CD4-positive, alpha-beta T cell treated with Interleukin-15 for 1 hour (primary cell): ENCODE measurements around the gene SLC44A4.
"Not testable (repeated sequence)": the region's sequence is repeated elsewhere in the genome, so short reads cannot be mapped to it uniquely, and the experiment has no call there.

Source experiments
- DNase-seq: peaks from one replicate; pipeline ENCODE4 v3.0.0-alpha.2; 2020

SLC44A4 gene

DNA sequence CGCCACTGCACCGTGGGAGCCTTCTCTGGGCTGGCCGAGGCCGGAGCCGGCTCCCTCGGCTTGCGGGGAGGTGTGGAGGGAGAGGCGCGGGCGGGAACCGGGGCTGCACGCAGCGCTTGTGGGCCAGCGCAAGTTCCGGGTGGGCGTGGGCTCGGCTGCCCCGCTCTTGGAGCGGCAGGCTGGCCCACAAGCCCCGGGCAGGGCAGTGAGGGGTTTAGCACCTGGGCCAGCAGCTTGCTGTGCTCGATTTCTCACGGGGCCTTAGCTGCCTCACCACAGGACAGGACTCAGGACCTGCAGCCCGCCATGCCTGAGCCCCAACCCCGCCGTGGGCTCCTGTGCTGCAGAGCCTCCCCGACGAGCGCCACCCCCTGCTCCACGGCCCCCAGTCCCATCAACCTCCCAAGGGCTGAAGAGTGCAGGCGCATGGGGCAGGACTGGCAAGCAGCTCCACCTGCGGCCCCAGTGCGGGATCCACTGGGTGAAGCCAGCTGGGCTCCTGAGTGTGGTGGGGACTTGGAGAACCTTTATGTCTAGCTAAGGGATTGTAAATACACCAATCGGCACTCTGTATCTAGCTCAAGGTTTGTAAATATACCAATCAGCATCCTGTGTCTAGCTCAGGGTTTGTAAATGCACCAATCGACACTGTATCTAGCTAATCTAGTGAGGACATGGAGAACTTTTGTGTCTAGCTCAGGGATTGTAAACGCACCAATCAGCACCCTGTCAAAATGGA lies 26.6 kb downstream of the SLC44A4 start:
- not testable (repeated sequence) for DNase-seq

DNA sequence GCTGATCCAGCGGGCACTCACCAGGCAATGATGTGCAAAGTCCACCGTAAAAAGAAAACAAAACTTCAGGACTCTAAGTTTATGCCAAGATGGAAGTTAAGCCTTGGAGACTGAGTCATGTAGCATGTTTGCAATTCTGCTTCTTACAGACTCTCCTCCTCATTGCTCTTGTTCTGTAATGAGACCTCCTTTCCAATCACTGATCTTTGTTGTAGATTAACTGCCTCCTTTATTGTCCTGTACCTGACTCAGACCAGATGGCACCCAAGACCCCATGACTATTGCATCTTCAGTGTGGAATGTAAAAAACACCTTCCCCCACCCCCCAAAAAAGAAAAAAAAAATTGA lies 27.3 kb downstream of the SLC44A4 start:
- no peak for DNase-seq

DNA sequence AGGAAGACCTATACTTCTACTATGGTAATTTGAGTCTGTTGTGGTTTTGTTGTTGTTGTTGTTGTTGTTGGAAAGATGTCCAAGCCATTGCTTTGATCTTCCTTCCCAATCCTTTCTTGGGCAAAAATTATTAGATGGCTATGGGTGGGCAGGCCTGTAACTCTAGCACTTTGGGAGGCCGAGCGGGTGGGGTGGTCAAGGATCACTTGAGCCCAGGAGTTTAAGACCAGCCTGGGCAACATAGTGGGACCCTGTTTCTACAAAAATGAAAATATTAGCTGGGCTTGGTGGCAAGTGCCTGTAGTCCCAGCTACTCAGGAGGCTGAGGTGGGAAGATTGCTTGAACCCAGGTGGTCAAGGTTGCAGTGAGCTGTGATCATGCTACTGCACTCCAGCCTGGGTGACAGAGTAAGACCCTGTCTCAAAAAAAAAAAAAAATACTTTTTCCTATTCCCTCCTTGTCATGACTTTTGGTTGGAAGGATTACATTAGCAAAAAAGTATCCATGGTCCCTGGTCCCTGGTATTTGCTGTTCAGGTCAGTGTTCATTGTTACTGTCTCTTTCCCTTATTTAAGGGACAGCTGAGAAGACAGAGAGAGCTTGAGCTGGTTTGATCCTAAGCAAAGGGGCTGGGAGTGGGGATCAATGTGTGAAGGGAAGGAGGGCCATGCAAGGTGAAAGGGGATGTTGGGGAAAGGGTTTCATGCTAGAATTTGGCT lies 27.9 kb downstream of the SLC44A4 start:
- no peak for DNase-seq

DNA sequence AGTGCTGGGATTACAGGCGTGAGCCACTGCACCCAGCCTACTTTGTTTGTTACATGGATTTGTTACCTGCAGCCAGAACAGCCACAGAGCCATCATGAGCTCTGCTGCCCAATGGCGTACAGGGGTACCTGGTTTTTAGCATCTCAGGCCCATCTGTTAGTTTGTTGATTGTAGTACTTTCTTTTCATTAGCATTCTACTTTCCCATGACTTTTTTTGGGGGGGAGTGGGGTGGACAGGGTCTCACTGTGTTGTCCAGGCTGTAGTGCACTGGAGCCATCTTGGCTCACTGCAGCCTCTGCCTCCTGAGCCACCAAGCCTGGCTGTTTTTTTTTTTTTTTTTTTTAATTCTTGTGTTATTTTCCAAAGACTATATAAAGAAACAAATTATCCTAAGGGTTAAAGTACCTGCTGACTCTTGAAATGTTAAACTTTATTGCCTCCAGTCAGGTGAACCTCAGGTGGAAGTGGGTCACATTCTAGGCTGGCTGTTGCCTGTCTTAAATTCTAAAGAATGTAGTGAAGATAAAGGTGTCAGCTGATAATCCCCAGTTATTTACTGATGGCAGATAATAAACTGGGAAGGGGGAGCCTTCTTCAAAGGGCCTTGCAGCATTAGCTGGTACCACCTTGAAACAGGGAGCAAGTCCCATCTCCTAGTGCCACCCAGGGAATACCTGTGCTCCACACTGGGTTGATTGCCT lies 31.4 kb downstream of the SLC44A4 start:
- DNase-seq = no peak

DNA sequence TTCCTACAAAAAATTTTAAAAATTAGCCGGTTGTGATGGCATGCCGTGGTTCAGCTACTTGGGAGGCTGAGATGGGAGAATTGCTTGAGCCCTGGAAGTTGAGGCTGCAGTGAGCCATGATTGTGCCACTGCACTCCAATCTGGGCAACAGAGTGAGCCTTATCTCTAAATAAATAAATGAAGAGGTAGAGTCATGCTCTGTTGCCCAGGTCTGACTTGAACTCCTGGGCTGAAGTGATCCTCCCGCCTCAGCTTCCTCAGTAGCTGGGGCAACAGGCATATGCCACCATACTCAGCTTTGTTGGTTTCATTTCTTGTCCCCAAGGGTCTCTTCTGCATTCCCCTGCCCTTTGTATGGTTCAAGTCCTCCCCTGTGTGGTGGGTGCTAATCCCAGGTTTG lies 34.3 kb downstream of the SLC44A4 start:
- DNase-seq = no peak

DNA sequence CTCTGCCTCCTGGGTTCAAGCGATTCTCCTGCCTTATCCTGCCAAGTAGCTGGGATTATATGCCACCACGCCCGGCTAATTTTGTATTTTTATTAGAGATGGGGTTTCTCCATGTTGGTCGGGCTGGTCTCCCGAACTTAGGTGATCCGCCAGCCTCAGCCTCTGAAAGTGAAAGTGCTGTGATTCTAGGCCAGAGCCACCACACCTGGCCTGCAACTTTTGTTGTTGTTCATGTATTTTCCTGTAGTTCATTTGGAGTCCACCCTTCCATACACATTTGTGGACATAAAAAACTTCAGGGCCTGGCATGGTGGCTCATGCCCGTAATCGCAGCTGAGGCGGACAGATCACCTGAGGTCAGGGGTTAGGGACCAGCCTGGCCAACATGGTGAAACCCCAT lies 36.7 kb downstream of the SLC44A4 start:
- no peak for DNase-seq

DNA sequence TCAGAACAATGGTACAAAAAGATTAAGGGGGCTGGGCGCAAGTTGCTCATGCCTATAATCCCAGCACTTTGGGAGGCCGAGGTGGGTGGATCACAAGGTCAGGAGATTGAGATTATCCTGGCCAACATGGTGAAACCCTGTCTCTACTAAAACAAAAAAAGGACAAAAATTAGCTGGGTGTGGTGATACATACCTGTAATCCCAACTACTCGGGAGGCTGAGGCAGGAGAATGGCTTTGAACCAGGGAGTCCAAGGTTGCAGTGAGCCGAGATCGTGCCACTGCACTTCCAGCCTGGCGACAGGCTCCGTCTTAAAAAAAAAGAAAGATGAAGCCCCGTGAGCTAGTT lies 39.0 kb downstream of the SLC44A4 start:
- not testable (repeated sequence) for DNase-seq

DNA sequence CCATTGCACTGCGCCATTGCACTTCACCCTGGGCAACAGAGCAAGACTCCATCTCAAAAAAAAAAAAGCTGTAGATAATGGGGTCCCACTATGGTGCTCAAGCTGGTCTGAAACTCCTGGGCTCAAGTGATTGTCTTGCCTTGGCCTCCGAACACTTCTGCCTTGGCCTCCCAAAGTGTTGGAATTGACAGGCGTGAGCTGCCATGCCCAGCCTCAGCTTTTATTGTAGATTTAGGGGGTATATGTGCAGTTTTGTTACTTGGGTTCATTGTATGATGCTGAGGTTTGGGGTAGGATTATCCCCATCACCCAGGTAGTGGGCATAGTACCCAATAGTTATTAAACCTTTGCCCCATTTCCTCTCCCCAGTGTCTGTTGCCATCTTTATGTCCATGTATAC lies 39.8 kb downstream of the SLC44A4 start:
- no peak for DNase-seq

DNA sequence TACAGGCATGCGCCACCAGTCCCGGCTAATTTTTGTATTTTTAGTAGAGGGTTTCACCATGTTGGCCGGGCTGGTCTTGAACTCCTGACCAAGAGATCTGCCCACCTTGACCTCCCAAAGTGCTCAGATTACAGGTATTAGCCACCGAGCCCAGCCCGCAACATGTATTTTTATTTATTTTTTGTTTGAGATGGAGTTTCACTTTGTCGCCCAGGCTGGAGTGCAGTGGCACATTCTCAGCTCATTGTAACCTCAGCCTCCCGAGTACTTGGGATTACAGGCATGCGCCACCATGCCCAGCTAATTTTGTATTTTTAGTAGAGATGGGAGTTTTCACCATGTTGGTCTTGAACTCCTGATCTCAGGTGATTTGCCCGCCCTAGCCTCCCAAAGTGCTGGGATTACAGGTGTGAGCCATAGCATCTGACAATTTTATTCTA lies 40.7 kb downstream of the SLC44A4 start:
- DNase-seq = not testable (repeated sequence)

DNA sequence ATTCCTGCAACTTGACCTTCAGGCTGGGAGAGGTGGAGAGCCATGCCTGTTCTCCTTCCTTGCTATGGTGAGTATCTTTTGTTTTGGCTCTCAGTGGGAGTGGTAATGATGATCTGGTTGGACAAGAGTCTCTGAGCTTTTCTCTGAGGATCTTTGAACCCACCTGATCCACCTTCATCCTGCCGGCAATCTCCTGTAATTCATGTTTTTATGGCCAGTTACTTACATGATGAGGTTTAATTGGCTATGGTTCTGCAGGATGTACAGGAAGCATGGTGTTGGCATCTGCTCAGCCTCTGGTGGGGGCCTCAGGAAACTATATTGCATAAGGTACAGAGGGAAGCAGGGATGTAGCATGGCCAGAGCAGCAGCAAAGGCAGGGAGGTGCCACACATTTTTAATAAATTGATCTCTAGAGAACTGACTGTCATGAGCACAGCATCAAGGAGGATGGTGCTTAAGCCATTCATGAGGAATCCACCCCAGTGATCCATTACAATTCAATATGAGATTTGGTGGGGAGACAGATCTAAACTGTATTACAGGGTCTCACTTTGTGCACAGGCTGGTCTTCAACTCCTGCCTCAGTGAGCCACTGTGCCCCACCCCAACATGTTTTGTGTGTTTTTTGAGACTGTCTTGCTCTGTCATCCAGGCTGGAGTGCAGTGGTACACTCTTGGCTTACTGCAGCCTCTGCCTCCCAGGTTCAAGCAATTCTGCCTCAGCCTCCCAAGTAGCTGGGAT lies 41.3 kb downstream of the SLC44A4 start:
- no peak for DNase-seq

DNA sequence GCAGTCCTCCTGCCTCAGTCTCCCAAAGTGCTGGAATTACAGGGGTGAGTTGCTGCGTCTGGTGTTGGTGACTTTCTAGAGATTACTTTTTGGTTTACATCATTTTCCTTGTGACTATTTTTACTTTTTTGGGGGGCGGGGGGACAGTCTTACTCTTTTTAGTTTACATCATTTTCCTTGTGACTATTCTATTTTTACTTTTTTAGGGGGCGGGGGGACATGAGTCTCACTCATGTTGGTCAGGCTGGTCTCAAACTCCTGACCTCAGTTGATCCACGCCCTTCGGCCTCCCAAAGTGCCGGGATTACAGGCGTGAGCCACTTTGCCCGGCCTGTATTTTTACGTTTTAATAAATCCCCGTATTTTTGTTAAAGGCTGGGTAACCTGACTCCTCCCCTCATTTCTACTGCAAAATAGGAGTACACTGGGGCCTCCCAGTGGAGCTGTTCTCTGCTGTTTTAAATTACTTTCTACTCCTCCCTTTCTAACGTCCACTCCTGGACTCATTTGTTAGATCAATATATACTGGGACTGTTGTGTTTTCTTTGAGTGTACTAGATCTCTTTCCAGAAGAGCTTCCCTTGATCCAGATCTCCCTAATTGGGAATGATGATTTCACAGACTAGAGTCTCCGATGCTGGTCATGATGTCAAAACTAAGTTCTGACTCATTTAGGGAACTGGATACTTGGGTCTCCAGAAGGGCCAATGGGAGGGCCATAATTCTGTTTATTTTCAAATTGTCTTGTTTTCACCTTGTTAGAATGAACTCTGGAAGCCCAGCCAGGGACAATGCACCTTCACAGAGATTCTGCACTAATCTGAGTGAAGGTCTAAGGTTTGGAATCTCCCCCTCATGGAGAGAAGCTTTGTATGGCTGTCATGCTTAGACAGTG lies 42.1 kb downstream of the SLC44A4 start:
- no peak for DNase-seq

DNA sequence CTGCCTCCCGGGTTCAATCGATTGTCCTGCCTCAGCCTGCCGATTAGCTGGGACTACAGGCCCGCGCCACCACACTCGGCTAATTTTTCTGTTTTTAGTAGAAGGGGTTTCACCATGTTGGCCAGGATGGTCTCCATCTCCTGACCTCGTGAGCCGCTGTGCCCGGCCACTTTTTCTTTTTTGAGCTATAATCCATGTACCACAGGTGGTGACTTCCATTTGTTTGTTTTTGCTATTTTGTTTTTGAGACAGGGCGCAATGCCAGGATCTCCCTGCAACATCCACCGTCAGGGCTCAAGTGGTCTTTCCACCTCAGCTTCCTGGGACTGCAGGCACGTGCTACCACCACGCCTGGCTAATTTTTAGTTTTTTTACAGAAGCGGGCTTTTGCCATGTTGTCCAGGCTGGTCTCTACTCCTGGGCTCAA lies 42.7 kb downstream of the SLC44A4 start:
- DNase-seq = no peak

DNA sequence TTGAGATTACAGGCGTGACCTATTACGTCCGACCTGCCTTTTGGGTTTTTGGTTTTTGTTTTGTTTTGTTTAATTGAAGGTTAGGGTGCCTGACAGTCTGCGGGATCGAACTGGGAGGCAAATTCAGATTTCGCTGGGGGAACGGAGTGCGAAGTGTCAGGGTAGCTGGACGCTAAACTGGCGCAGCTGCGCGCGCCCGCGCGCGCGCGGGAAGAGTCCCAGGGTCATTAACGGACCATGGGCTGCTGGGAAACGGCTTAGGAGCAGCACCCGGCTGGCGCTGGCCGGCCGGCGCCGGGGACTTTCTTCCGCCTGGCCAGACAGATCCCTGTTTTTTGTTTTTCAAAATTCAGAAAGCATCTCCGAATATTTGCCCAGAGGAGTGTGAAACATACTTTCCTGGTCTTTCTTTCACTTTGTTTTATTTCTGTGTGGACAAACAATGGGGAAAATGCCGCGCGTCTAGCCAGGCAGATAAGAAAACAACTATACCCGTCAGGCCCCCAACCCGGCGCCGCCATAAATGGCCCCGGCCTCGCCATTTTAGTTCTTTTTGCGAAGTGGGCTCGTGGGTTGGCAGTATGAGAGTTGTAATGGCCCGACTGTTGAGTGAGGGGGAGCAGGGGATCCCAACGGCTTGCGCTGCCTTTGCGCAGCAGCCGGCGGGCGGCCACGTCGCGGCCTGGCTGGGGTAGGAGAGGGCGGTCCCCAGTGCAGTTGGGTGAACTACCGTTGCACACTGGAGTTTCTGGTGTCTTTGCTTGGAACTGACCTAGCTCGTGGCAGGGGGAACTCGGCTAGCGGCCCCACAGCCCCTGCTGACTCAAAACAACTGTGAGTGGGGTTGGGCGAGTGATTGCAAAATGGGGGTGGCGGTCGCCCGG lies 44.2 kb downstream of the SLC44A4 start:
- DNase-seq = peak; percentile 79

DNA sequence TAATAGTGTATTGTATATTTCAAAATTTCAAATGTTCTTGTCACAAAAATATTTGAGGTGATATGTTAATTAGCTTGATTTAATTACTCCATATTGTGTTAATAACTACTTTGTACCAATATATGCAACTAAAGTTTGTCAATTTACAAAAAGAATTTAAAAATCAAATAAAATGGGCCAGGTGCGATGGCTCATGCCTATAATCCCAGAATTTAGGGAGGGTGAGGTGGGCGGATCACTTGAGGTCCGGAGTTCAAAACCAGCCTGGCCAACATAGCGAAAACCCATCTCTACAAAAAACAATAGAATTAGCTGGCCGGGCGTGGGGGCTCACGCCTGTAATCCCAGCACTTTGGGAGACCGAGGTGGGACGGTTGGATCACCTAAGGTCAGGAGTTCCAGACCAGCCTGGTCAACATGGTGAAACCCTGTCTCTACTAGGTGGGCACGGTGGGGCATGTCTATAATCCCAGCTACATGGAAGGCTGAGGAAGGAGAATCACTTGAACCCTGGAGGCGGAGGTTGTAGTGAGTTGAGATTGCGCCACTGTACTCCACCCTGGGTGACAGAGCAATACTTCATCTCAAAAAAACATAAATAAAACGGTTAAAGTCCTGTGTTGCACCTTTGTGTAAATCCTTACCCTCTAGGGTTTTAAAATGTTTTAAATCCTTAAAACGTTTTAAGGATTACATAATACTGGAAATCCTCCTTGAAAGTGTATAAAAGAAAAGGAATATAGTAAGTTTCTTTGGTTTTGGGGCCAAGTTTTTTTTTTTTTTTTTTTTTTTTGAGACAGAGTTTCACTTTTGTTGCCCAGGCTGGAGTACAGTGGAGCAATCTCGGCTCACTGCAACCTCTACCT lies 47.2 kb downstream of the SLC44A4 start:
- DNase-seq = peak; percentile 59

DNA sequence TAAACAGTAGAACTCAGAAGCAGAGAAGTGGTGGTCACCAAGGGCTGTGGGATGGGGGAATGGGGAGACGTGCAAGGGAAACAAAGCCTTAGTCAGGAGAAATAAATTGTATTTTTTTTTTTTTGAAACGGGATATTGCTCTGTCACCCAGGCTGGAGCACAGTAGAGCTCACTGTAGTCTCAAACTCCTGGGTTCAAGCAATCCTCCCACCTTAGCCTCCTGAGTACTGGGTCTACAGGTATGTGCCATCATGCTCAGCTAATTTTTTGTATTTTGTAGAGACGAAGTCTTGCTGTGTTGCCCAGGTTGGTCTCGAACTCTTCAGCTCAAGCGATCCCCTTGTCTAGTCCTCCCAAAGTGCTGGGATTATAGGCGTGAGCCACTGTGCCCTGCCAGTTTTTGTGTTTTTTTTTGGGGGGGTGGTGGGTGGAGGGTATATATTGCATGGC lies 47.9 kb downstream of the SLC44A4 start:
- DNase-seq = peak; percentile 36

DNA sequence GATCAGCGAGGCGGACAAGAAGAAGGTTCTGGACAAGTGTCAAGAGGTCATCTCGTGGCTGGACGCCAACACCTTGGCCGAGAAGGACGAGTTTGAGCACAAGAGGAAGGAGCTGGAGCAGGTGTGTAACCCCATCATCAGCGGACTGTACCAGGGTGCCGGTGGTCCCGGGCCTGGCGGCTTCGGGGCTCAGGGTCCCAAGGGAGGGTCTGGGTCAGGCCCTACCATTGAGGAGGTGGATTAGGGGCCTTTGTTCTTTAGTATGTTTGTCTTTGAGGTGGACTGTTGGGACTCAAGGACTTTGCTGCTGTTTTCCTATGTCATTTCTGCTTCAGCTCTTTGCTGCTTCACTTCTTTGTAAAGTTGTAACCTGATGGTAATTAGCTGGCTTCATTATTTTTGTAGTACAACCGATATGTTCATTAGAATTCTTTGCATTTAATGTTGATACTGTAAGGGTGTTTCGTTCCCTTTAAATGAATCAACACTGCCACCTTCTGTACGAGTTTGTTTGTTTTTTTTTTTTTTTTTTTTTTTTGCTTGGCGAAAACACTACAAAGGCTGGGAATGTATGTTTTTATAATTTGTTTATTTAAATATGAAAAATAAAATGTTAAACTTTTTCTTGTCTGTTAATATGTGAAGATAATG lies 49.0 kb downstream of the SLC44A4 start:
- DNase-seq = no peak

DNA sequence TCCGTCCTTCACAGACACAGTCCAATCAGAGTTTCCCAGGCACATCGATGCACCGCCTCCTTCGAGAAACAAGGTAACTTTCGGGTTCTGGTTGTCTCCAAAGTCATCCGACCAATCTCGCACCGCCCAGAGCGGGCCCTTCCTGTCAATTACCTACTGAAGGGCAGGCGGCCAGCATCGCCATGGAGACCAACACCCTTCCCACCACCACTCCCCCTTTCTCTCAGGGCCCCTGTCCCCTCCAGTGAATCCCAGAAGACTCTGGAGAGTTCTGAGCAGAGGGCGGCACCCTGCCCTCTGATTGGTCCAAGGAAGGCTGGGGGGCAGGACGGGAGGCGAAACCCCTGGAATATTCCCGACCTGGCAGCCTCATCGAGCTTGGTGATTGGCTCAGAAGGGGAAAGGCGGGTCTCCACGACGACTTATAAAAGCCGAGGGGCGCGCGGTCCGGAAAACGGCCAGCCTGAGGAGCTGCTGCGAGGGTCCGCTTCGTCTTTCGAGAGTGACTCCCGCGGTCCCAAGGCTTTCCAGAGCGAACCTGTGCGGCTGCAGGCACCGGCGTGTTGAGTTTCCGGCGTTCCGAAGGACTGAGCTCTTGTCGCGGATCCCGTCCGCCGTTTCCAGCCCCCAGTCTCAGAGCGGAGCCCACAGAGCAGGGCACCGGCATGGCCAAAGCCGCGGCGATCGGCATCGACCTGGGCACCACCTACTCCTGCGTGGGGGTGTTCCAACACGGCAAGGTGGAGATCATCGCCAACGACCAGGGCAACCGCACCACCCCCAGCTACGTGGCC lies 51.3 kb downstream of the SLC44A4 start, which contains the start of gene HSPA1B:
Gene HSPA1B, plus strand, starts transcription at position 453 of the 794 bp plus-strand sequence. Its CDS starts 213 bp downstream, at position 666.
- peak; percentile 97 for DNase-seq

DNA sequence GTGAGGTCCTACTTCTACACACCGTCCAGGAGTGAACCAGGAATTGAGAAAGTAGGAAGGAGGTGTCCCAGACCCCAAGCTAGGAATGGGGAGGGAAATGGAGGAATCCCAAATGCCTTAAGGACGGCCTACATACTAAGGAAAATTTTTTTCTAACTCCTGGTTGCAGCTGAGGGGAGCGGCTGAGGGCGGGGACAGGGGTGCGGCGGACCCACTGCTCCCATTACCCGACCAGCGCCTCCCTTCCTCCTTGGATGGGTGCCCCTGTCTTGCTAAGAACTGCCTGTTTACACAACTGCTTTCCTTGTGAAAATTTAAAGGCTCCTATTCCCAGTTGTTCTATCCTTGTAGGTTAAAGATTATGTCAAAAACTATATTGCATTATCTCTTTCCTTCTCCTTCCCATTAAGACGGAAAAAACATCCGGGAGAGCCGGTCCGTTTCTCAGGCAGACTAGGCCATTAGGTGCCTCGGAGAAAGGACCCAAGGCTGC lies 52.0 kb downstream of the SLC44A4 start:
- peak; percentile 34 for DNase-seq
